MCF 10A (cell line): ENCODE measurements around the gene SUCO. TPM values are rescaled to one million over a fixed set of nuclear protein-coding genes. Genes with fewer than 3 reads are reported as not detected.

Experiments
- BruUV-seq: library from RNA; stranded (reverse); fragments of 400-500 nt; replicated peaks from 2 replicates; lab custom pipeline; 2021; lab: Mats Ljungman, UMichigan
- CTCF ChIA-PET: fragments of 300-600 bp; sonication (Branson Sonifier 250); formaldehyde crosslinking; extraction: SDS; loops from one replicate; lab custom pipeline; 2021; ENCODE audit warnings: antibody characterized with exemption, inconsistent platforms; lab: Yijun Ruan, JAX
- POLR2A ChIA-PET: fragments of 300-600, 350-650 bp; sonication (Branson Sonifier 250); formaldehyde crosslinking; extraction: SDS; loops from one replicate; lab custom pipeline; 2020; ENCODE audit warnings: antibody characterized with exemption, inconsistent platforms; lab: Yijun Ruan, JAX
- DNase-seq: peaks from one replicate; pipeline ENCODE4 v3.0.0-alpha.2; 2018; ENCODE audit not compliant: unreplicated experiment
- H3K27ac Mint-ChIP-seq: one replicate; pipeline ENCODE4 v1.8.0; 2022; ENCODE audit warnings: mild to moderate bottlenecking, low read depth, mixed read lengths; ENCODE audit not compliant: unreplicated experiment
- H3K27me3 Mint-ChIP-seq: one replicate; pipeline ENCODE4 v1.8.0; 2022; ENCODE audit warnings: mixed read lengths; ENCODE audit not compliant: insufficient read depth, unreplicated experiment
- H3K36me3 Mint-ChIP-seq: one replicate; pipeline ENCODE4 v1.8.0; 2022; ENCODE audit warnings: mild to moderate bottlenecking, moderate library complexity, mixed read lengths; ENCODE audit not compliant: insufficient read depth, unreplicated experiment
- H3K4me1 Mint-ChIP-seq: one replicate; pipeline ENCODE4 v1.8.0; 2022; ENCODE audit warnings: mixed read lengths; ENCODE audit not compliant: insufficient read depth, unreplicated experiment
- H3K4me3 Mint-ChIP-seq: one replicate; pipeline ENCODE4 v1.8.0; 2022; ENCODE audit warnings: mild to moderate bottlenecking, moderate library complexity, mixed read lengths; ENCODE audit not compliant: unreplicated experiment
- H3K9me3 Mint-ChIP-seq: one replicate; pipeline ENCODE4 v1.8.0; 2022; ENCODE audit warnings: mixed read lengths; ENCODE audit not compliant: unreplicated experiment
- intact Hi-C: fragments of 100-400 bp; cut with micrococcal nuclease; formaldehyde crosslinking; loops from 2 replicates; pipeline ENCODE4 v1.14.1; 2022
- total RNA-seq: library from RNA; stranded (reverse); gene quantifications from 2 replicates; pipeline ENCODE4 v1.2.3, GENCODE V29; 2022
- TF ChIP-seq, protein P1 (sequence below): fragments of 200-600 bp; IDR thresholded peaks from one replicate; pipeline ENCODE4 v1.8.0; 2022; ENCODE audit warnings: antibody characterized with exemption, mild to moderate bottlenecking; ENCODE audit not compliant: unreplicated experiment

The SUCO gene
- total RNA-seq, 1 experiment from 2014 or later: 47.9 TPM

DNA sequence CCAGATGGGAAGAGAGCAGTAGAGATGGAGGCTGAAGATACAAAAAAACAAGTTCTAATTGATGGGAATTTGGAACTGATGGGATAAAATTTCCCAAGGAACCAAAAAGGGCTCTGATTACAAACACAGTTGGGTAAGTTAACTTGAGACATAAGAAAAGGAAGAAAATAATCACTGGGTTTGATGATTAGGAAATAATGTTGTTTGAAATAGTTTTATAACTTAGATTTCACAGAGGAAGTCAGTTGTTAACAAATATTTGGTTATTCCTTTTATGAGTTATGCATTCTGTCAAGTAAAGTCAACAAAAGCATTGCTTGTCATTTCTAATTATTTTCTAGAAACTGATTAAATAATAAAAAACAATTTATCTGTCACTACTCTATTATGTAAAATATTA lies 20.4 kb upstream of the SUCO start:
- TF ChIP-seq, protein P1, sequence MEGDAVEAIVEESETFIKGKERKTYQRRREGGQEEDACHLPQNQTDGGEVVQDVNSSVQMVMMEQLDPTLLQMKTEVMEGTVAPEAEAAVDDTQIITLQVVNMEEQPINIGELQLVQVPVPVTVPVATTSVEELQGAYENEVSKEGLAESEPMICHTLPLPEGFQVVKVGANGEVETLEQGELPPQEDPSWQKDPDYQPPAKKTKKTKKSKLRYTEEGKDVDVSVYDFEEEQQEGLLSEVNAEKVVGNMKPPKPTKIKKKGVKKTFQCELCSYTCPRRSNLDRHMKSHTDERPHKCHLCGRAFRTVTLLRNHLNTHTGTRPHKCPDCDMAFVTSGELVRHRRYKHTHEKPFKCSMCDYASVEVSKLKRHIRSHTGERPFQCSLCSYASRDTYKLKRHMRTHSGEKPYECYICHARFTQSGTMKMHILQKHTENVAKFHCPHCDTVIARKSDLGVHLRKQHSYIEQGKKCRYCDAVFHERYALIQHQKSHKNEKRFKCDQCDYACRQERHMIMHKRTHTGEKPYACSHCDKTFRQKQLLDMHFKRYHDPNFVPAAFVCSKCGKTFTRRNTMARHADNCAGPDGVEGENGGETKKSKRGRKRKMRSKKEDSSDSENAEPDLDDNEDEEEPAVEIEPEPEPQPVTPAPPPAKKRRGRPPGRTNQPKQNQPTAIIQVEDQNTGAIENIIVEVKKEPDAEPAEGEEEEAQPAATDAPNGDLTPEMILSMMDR: no peak
- no peak overlapping the region for H3K27ac Mint-ChIP-seq
- ChIA-PET CTCF (interaction anchor here (0.7 to 1.5 kb wide), 6 partner anchors 11 to 81 kb away, joined by 3 to 9 read pairs (median 4); no protein-coding TSS in a partner anchor), POLR2A (interaction anchor here (0.8 to 1.6 kb wide), 5 partner anchors 10 to 52 kb away, joined by 3 to 6 read pairs (median 4); no protein-coding TSS in a partner anchor)
- no peak overlapping the region for H3K4me3 Mint-ChIP-seq
- no peaks in the 10 kb centered on the region for H3K27me3 Mint-ChIP-seq
- H3K36me3 Mint-ChIP-seq: no peaks in the 10 kb centered on the region
- no TSS peak for BruUV-seq
- no peak for DNase-seq
- no peaks in the 10 kb centered on the region for H3K4me1 Mint-ChIP-seq
- intact Hi-C loops: no loop called here
- no peaks in the 10 kb centered on the region for H3K9me3 Mint-ChIP-seq

DNA sequence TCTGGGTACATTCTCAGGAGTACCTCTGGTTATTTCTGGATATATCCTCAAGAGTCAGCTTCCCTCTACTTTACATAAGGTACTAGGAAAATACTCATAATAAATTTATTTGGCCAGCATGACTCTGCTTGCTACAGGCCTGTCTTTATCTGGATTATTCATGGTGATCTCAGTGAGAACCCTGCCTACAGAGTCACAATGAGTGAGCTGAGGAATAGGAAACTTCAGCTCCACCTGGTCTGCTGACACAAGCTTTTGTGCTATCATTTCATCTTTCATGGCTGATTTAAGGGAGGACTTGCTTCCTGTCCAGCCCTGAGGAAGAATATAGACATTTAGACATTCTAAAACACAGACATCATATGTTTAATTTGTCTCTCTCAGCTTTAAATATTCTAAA lies 19.5 kb upstream of the SUCO start:
- H3K9me3 Mint-ChIP-seq: no peaks in the 10 kb centered on the region
- H3K27me3 Mint-ChIP-seq: no peaks in the 10 kb centered on the region
- BruUV-seq: no TSS peak
- no peak overlapping the region for H3K4me3 Mint-ChIP-seq
- H3K27ac Mint-ChIP-seq: no peak overlapping the region
- H3K36me3 Mint-ChIP-seq: no peaks in the 10 kb centered on the region
- H3K4me1 Mint-ChIP-seq: no peaks in the 10 kb centered on the region
- POLR2A ChIA-PET: interaction anchor here (0.5 to 1.3 kb wide), 6 partner anchors 10 to 73 kb away, joined by 3 to 7 read pairs (median 4); partner anchors contain the start of gene SUCO
- DNase-seq: no peak
- intact Hi-C loops: no loop called here
- TF ChIP-seq, protein P1: no peak
- CTCF ChIA-PET: interaction anchor here (0.6 to 0.8 kb wide), 3 partner anchors 18 to 119 kb away, joined by 3 to 4 read pairs (median 3); no protein-coding TSS in a partner anchor

DNA sequence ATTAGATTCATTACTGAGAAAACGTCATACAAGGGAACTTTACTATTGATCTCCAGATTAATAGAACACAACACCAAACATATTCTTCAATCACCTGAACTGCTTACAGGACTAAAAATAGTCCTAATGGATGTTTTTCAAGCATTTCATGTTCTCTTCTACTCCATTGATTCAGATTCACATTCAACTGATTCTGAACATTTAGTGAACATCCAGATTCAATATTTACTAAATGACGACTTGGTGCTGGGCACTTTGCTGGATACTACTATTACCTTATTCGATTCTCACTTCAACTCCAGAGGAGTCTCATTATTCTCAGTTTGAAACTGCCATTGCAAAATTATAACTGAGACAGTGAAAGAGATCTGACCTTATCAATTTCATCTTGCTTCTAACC lies 18.8 kb upstream of the SUCO start:
- H3K27ac Mint-ChIP-seq: no peak overlapping the region
- H3K27me3 Mint-ChIP-seq: no peaks in the 10 kb centered on the region
- TF ChIP-seq, protein P1: no peak
- no TSS peak for BruUV-seq
- CTCF ChIA-PET: interaction anchor here (0.6 to 0.8 kb wide), 2 partner anchors 19 to 120 kb away, joined by 3 to 4 read pairs; no protein-coding TSS in a partner anchor
- DNase-seq: no peak
- intact Hi-C loops: no loop called here
- H3K4me3 Mint-ChIP-seq: no peak overlapping the region
- POLR2A ChIA-PET: interaction anchor here (0.9 to 1.3 kb wide), 3 partner anchors 18 to 72 kb away, joined by 3 to 7 read pairs (median 3); partner anchors contain the start of gene SUCO
- no peaks in the 10 kb centered on the region for H3K4me1 Mint-ChIP-seq
- no peaks in the 10 kb centered on the region for H3K36me3 Mint-ChIP-seq
- H3K9me3 Mint-ChIP-seq: no peaks in the 10 kb centered on the region

DNA sequence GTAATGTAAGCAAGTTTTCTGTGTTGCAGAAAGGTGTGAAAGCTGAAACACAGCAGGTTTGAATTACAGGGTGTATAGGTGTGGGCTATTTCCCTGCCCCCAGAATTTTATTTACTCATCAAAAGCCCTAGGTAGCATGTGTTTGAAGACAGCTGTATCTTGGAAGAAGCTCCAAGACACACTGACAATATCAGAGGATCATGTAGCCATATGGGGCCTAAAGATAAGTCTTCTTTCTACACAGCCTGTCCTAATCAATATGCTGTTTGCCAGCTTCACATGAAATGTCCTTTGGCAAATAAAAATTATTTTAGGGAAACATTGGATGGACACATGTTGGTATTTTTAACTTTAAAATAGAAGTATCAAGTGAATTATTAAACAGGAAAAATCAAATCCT lies 17.5 kb upstream of the SUCO start:
- ChIA-PET POLR2A (interaction anchor here (0.6 to 1.0 kb wide), 2 partner anchors 17 to 61 kb away, joined by 3 read pairs; no protein-coding TSS in a partner anchor), CTCF (no interaction called here)
- H3K27ac Mint-ChIP-seq: no peak overlapping the region
- H3K27me3 Mint-ChIP-seq: no peaks in the 10 kb centered on the region
- intact Hi-C loops: no loop called here
- no TSS peak for BruUV-seq
- H3K4me1 Mint-ChIP-seq: no peaks in the 10 kb centered on the region
- DNase-seq: no peak
- H3K9me3 Mint-ChIP-seq: no peaks in the 10 kb centered on the region
- H3K36me3 Mint-ChIP-seq: no peaks in the 10 kb centered on the region
- H3K4me3 Mint-ChIP-seq: no peak overlapping the region
- TF ChIP-seq, protein P1: no peak
